Stimulated activated CD4-positive, alpha-beta T cell treated with anti-CD3 and anti-CD28 coated beads, Interleukin-4, amount 100 ng/mL, for 48 hours (primary cell): ENCODE results near the gene SPEN.

Experiments used
- DNase-seq, 2 donors: peaks; one replicate each; pipeline ENCODE4 v3.0.0-alpha.2; 2020; ENCODE audit warnings: low read depth in 2 of 2

Gene SPEN

DNA sequence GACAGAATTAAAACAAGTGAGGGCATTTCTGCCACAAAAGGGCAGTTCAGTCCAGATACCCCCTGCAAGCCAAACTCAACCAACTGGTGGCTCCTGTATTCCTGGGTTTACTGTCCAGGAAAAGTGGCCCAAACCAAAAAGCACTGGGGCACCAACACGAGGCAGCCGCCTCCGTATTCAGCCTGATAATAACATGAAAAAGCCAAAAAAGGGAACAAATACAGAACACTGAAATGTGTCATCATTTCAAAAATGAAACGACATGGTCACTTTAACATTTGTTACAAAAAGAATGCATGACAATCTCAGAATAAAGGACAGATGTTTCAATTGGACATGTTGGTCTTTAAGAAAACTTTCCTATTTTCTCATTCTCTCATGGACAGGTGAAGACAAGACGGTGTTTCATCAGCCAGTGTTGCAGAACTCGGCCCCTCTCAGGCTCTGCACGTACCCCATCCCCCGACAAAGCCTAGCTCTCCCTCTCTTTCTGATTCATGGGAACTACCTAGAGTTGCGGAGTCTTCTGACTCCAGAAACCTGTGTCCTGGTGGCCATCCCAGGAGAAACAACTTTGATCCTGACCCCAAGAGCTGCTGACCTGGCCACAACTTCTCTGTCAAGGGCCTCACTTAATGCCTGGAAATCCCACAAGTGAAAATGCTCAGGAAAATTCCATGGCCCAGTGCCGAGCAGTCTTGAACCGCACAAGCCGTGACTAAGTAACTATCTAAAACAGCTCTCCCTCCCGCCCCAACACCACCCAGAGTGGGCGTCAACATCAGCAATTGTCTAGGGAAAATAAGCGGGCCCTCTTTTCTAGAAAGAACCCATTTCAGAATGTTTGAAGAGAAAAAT, 101.3 kb downstream of the SPEN start:
- peak in 1 of 2 donors; percentile 58 for DNase-seq

DNA sequence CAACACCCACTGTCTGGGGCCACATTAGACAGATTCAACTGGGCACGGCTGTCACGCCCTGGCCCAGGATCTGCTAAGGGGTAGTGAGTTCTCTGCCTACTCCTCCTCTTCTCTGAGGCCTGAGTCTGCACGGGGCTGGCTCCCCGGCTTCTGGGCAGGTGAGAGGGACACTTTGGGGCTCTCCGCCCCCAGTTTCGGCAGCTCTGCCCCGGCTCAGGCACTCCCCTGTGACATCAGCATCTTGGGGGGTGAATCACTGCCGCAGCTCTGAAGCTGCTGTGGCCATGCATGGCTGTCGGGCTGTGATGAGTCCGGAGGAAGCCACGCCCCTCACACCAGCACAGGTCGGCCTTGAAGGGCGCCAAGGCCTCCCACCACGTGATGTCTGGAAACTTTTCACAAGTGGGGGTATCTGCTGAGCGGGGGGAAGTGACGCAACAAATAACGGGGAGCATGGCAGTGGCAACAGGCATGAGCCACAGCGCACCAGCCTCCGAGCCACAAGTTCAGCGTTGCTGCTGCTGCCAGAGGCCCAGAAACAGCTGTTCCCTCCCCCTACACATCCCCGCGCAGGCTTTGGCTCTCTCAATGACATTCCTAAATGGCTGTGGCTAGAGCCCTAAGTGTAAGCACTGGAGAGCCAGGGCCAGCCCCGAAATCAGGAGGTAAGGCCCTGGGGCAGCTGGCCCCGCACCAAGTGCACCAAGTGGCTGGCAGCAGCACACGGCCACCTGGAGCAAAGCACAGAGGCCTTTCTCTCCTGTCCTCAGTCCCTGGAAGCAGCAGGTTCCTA, 102.1 kb downstream of the SPEN start:
- peak; percentile 75 to 86 for DNase-seq

GRCh38 chr1:15950302-15950701, 102.8 kb downstream of the SPEN start:
- peak; percentile 45 for DNase-seq

- DNase-seq, result peak; percentile 75 to 81
Observed at GRCh38 chr1:15950763-15951295, 103.3 kb downstream of the SPEN start.

- peak; percentile 37 to 47 for DNase-seq
Observed at GRCh38 chr1:15951341-15952153, 104.0 kb downstream of the SPEN start.

DNA sequence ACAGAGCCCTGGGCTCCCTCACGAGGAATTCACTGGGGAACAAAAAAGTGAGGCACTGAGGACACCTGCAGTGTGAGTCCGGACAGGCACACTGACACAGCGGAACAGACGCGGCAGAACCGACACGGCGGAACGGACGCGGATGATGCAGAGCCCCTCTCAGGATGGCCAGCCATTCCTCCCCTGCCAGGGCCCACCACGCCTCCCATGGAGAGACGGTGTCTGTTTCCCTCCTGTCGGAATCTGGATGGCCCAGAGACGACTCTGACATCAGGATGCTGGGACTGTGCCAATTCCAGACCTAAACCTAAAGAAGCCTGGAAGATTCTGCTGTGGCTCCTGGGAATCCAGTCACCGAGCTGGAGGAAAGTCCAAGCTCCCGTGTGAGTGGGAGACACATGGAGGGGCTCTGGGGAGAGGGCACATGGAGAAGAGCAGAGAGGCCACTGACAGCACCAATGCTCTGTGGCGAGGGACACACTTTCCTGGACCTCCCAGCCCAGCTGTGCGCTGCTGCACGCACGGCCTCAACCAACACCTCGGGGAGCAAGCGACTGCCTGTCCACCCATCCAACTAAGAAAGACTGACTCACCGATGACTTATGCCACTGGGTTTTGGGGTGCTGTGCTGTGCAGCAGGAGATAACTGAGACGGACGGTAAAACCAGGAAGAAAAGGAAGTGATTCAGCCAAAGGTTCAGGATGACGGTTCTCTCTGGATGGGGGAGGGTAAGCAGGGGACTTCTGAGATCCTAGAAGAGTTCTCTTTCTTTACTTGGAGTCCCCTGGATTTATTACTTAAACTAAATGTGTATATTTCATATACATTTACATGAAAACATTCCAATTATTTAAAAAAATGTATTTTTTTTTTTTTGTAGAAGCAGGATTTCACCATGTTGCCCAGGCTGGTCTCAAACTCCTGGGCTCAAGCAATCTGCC, 105.1 kb downstream of the SPEN start:
- DNase-seq, result peak in 1 of 2 donors; percentile 42

GRCh38 chr1:15953294-15953771, 105.8 kb downstream of the SPEN start:
- no peak for DNase-seq

DNA sequence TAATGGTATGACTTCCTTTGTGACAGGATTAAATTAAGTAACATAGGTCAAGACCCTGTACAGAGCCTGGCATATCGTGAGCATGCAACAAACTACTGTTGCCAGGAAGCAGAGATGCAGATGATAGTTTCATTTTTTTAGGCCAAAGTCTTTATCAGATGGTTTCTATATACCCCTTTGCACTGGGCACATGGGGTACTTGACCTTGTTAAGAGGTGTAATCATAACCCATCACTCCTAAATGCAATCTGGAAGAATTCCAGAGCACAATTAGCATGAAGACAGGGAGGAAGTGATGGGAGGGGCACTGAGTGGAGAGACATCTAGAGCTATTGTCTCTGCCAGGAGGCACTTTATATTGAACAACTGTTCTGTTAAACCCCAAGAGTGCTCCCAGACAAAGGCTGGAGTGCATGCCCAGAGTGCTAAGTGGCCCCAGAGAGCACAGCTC, 106.3 kb downstream of the SPEN start:
- no peak for DNase-seq

- DNase-seq, result no peak
Observed at GRCh38 chr1:15954316-15954715, 106.8 kb downstream of the SPEN start.

DNA sequence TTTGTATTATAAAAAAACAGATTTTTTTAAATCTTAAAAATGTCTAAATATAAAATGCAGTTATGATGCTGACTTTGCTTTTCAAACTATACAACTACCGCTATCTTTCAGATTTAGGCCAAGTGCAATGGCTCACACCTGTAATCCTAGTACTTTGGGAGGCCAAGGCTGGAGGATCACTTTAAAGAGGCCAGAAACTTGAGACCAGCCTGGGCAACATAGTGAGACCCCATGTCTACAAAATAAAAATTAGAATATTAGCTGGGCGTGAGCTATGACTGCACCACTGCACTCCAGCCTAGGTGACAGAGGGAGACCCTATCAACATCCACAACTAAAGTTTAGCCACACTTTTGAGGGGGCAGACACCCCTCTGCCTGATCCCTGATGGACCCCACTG, 108.0 kb downstream of the SPEN start:
- no peak for DNase-seq

GRCh38 chr1:15956150-15956549, 108.6 kb downstream of the SPEN start:
- DNase-seq, result no peak

- DNase-seq, result no peak
Observed at GRCh38 chr1:15957221-15958095, 110.0 kb downstream of the SPEN start.

DNA sequence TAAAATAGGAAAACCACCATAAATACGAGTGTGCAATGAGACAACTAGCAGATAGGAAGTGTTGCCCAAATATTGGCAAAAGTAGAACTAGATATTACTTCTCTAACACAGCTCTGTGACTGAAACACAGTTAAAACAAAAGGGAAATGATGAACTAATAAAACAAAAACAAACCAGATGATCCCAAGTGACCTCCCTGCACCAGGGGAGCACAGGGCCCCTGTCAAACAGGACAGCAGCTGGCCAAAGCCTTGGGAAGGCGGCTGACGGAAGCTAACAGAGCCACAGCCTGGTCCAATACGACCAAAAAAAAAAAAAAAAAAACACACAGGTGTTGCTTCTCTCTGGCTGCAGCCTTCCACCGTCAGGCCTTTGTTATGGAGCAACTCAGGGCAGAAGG, 110.6 kb downstream of the SPEN start:
- DNase-seq, result no peak

DNA sequence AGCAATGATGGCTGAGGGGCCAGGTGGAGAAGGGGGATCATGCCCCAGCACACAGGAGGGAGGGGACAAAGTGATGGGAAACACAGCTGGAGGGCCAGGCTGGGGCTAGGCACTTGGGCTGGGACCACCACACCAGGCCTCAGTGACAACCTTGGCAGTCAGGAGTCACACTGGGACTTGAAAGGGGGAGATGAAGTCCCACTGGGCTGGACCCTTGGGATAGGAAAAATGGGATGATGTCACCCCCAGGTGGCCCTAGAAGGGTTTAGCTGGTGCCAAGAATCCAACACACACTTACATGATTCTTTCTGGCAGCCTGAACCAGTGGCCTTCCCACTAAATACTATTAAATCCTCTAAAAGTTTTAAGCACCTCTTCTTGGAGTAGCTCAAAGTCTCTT, 111.3 kb downstream of the SPEN start:
- no peak for DNase-seq

DNA sequence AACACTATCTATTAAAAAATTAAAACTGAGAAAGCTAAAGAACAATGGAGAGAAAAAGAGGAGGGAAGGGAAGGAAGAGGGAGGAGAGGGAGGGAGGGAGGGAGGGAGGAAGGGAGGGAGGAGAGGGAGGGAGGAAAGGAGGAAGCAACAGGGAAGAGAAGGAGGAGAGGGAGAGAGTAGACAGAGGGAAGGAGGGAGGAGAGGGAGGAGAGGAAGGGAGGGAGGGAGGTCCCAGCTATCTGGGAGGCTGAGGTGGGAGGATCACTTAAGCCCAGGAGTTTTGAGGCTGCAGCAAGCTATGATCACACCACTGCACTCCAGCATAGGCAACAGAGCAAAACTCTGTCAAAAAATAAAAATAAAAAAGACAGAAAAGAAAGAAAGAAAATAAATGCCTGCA, 111.9 kb downstream of the SPEN start:
- DNase-seq, result no peak

DNA sequence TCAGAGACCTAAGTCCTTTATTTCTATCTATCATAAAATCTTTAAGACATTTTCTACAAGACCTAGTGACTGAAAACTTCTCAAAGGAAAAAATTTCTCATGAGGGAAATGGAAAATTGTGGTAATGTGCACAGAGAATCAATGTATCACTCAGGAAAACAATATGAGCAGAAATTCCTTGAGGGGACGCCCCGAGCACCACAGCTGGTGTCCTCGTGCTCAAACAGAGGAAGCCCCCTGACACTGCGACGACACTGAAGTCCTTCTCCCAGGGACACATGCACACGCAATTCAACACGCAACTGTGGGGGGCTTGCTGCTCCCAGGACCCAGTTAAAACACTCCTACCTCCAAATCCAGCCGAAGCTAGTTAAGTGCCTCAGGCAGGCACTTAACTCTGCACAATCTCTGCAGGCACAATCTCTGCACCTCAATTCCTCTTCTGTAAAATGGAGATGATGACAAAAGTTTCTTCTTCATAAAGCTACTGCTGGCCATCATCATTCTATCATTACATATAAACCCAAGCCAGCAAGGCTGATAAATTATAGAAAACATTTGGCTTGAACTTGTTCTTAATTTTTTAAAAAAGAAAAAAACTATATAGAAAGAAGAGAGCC, 112.4 kb downstream of the SPEN start:
- DNase-seq, result no peak

GRCh38 chr1:15960808-15961207, 113.3 kb downstream of the SPEN start:
- no peak for DNase-seq

GRCh38 chr1:15961492-15961891, 114.0 kb downstream of the SPEN start:
- DNase-seq, result no peak

- no peak for DNase-seq
Observed at GRCh38 chr1:15962176-15962575, 114.7 kb downstream of the SPEN start.
